HG03457 (cell line): ENCODE measurements around the gene PRG3.
"Not testable (repeated sequence)": the region's sequence is repeated elsewhere in the genome, so short reads cannot be mapped to it uniquely, and the experiment has no call there.

Source experiments
- ATAC-seq: cut with Tn5 transposase; IDR thresholded peaks from one replicate; pipeline ENCODE4 v1.9.1; 2021; ENCODE audit warnings: moderate number of reproducible peaks; ENCODE audit not compliant: unreplicated experiment

The PRG3 gene

GRCh38 chr11:57409321-57410100, 28.6 kb upstream of the PRG3 start:
- ATAC-seq, result no peak

GRCh38 chr11:57408771-57409170, 27.8 kb upstream of the PRG3 start:
- no peak for ATAC-seq

GRCh38 chr11:57407941-57408475, 27.1 kb upstream of the PRG3 start:
- ATAC-seq, result no peak

- no peak for ATAC-seq
Measured at GRCh38 chr11:57407010-57407920, 26.3 kb upstream of the PRG3 start.

- ATAC-seq, result peak; percentile 72
Measured at GRCh38 chr11:57406337-57406904, 25.5 kb upstream of the PRG3 start.

- no peak for ATAC-seq
Measured at GRCh38 chr11:57405271-57405860, 24.4 kb upstream of the PRG3 start.

- no peak for ATAC-seq
Measured at GRCh38 chr11:57403802-57404147, 22.8 kb upstream of the PRG3 start.

GRCh38 chr11:57403003-57403801, 22.3 kb upstream of the PRG3 start:
- ATAC-seq, result not testable (repeated sequence)

- ATAC-seq, result no peak
Measured at GRCh38 chr11:57402188-57403002, 21.4 kb upstream of the PRG3 start.

- no peak for ATAC-seq
Measured at GRCh38 chr11:57399972-57400578, 19.1 kb upstream of the PRG3 start.

- no peak for ATAC-seq
Measured at GRCh38 chr11:57399221-57399620, 18.3 kb upstream of the PRG3 start.

GRCh38 chr11:57397394-57397990, 16.5 kb upstream of the PRG3 start:
- no peak for ATAC-seq

GRCh38 chr11:57396744-57397143, 15.8 kb upstream of the PRG3 start:
- no peak for ATAC-seq

- no peak for ATAC-seq
Measured at GRCh38 chr11:57395905-57396623, 15.1 kb upstream of the PRG3 start.

- no peak for ATAC-seq
Measured at GRCh38 chr11:57394203-57394965, 13.4 kb upstream of the PRG3 start.

- ATAC-seq, result no peak
Measured at GRCh38 chr11:57392763-57393105, 11.8 kb upstream of the PRG3 start.

GRCh38 chr11:57392066-57392762, 11.3 kb upstream of the PRG3 start:
- no peak for ATAC-seq
